Measurements from ENCODE around the gene HOXD12.

- TF ChIP-seq POLR2A (IDR thresholded peaks at IDR 0.05) (no peak), POLR2AphosphoS5 (IDR thresholded peaks at IDR 0.05) (no peak)
- TF ChIP-seq, protein P1, sequence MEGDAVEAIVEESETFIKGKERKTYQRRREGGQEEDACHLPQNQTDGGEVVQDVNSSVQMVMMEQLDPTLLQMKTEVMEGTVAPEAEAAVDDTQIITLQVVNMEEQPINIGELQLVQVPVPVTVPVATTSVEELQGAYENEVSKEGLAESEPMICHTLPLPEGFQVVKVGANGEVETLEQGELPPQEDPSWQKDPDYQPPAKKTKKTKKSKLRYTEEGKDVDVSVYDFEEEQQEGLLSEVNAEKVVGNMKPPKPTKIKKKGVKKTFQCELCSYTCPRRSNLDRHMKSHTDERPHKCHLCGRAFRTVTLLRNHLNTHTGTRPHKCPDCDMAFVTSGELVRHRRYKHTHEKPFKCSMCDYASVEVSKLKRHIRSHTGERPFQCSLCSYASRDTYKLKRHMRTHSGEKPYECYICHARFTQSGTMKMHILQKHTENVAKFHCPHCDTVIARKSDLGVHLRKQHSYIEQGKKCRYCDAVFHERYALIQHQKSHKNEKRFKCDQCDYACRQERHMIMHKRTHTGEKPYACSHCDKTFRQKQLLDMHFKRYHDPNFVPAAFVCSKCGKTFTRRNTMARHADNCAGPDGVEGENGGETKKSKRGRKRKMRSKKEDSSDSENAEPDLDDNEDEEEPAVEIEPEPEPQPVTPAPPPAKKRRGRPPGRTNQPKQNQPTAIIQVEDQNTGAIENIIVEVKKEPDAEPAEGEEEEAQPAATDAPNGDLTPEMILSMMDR (IDR thresholded peaks at IDR 0.05): peak; percentile 64 to 94 (median 80)
Measured at GRCh38 chr2:176079831-176080539, 19.6 kb upstream of the HOXD12 start.

All from prostate gland (tissue), 2 donors.